ENCODE measurements around the gene FRA10AC1.

DNA sequence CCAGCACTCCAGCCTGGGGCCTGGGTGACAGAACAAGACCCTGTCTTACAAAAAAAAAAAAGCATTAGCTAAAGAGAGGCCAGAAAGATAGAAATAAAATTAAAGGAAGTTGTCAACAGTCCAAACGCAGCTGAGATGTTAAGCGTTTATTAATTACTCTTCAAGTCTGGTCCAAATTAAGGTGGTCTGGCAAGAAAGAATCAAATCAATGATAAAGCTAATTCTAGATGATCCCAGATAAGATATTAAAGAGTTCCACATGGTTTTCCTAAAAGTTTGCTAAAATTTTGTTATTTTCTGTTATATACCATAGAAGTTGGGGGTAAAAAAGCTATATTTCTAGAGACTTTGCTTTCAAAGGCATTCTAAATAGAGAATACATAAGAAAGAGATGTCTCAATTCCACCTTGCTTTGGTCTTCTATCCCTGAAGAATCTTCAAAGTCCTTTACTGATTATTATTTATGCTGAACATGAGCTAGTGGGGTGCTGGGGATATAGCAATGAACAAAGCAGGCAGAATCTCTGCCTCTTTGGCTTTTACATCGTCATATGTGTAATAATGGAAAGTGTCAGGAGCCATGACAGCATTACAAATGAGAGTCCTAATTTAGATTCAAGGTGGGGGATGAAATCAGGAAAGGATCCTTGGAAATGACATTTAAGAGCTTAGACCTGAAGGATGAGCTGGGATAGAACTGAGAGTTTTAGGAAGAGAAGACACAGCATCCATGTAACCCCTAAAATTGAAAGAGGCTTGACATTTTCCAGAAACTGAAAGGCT, 23.4 kb downstream of the FRA10AC1 start:
- TF ChIP-seq CTCF (IDR thresholded peaks at IDR 0.05) (no peak), REST (IDR thresholded peaks at IDR 0.05; ENCODE audit: insufficient read depth in 1 of 2, low read depth in 2 of 2, low read length in 1 of 2) (no peak), POLR2AphosphoS5 (IDR thresholded peaks at IDR 0.05; ENCODE audit: low read depth, low read length) (no peak), TCF7L2 (IDR thresholded peaks at IDR 0.05; ENCODE audit: low read depth, low read length) (no peak), SIN3A (IDR thresholded peaks at IDR 0.05; ENCODE audit: borderline replicate concordance, insufficient read depth, low read depth, low read length) (no peak)

Measured in Panc1 (cell line).